Activated CD8-positive, alpha-beta T cell treated with anti-CD3 and anti-CD28 coated beads for 36 hours (primary cell): ENCODE data around the gene PHF5A. TPM values are rescaled to one million over a fixed set of nuclear protein-coding genes. Genes with fewer than 3 reads are reported as not detected.

ENCODE experiments used
- ATAC-seq: fragments of 200-7000 bp; cut with Tn5 transposase; one replicate; pipeline ENCODE4 v1.10.0; 2021; ENCODE audit warnings: mild to moderate bottlenecking, moderate library complexity
- CTCF ChIA-PET: fragments of 350-600 bp; sonication (Branson Sonifier 250); formaldehyde crosslinking; loops from one replicate; lab custom pipeline; 2021; ENCODE audit warnings: antibody characterized with exemption; lab: Charles Lee
- POLR2A ChIA-PET: fragments of 350-600 bp; sonication (Branson Sonifier 250); formaldehyde crosslinking; loops from one replicate; lab custom pipeline; 2021; ENCODE audit warnings: antibody characterized with exemption; lab: Charles Lee
- DNase-seq: peaks from one replicate; pipeline ENCODE4 v3.0.0-alpha.2; 2020
- H3K27ac Mint-ChIP-seq: one replicate; pipeline ENCODE4 v1.8.0; 2021; ENCODE audit warnings: mild to moderate bottlenecking, mixed read lengths
- H3K27me3 Mint-ChIP-seq: one replicate; pipeline ENCODE4 v1.8.0; 2021; ENCODE audit warnings: mixed read lengths
- H3K36me3 Mint-ChIP-seq: one replicate; pipeline ENCODE4 v1.8.0; 2021; ENCODE audit warnings: low read depth, mixed read lengths
- H3K4me1 Mint-ChIP-seq: one replicate; pipeline ENCODE4 v1.8.0; 2021; ENCODE audit warnings: low read depth, mixed read lengths
- H3K4me3 Mint-ChIP-seq: one replicate; pipeline ENCODE4 v1.8.0; 2021; ENCODE audit warnings: mild to moderate bottlenecking, moderate library complexity, mixed read lengths
- H3K9me3 Mint-ChIP-seq: one replicate; pipeline ENCODE4 v1.8.0; 2021; ENCODE audit warnings: mixed read lengths
- CTCF ChIP-seq: fragments of 200-600 bp; IDR thresholded peaks from one replicate; pipeline ENCODE4 v1.8.0; 2022; ENCODE audit warnings: antibody characterized with exemption, mild to moderate bottlenecking
- intact Hi-C: fragments of 100-400 bp; cut with micrococcal nuclease; formaldehyde crosslinking; loops from one replicate; pipeline ENCODE4 v1.10.0; 2022
- total RNA-seq, 2 experiments: library from RNA; stranded (reverse); gene quantifications; one replicate each; pipeline ENCODE4 v1.2.3, GENCODE V29; 2021

PHF5A gene
- total RNA-seq, 2 experiments from 2014 or later: 65.2 to 70.4 TPM

- no peak for TF ChIP-seq CTCF
- Mint-ChIP-seq H3K4me3 (no peak overlapping the region), H3K27me3 (no peaks in the 10 kb centered on the region), H3K4me1 (peaks cover 7% of the 10 kb centered on the region), H3K27ac (no peak overlapping the region), H3K36me3 (peaks cover 11% of the 10 kb centered on the region), H3K9me3 (no peaks in the 10 kb centered on the region)
- ATAC-seq: no peak
- no peak for DNase-seq
- ChIA-PET CTCF (interaction anchor here (1.3 to 1.5 kb wide), 2 partner anchors 13 to 110 kb away, joined by 3 to 6 read pairs; no protein-coding TSS in a partner anchor), POLR2A (no interaction called here)
- intact Hi-C loops: no loop called here
Observed at GRCh38 chr22:41513391-41513790, 44.9 kb upstream of the PHF5A start.

DNA sequence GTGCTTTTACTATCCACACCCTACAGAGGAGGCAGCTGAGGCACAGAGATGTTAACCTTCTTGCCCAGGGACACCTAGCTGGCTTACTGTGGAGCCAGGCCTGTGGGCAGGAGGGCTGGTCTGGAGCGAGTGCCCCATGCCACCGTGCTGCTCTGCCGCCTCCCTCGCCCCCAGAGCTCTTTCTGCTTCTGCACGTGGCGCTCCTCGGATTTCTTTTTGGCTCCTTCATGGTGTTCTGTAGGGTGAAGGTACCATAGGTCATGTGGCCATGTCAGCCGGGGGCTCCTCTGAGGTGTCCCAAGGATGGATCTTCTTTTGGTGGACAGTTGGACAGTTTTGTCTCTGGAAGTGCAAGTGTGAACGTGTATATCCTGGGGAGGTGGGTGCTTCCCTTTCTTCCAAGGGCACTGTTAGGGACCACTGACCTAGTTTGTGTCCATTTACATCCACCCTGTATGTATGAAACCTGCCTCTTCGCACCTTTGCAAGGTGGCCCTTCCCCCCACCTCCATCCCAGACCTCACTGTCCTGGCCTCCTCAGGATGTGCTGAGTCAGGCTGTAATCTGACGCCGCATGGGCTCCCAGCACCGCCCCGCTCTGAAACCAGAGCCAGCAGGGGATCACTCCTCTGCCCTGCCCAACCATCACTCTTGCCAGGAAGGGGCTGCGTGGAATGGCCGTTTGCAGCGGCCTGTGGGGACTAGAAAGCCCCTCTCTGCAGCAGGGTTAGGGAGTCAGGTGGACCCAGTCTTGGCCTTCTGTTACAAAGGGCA lies 44.1 kb upstream of the PHF5A start:
- intact Hi-C loops: no loop called here
- DNase-seq (no peak), ATAC-seq (no peak)
- Mint-ChIP-seq H3K4me1 (peaks cover 7% of the 10 kb centered on the region), H3K9me3 (no peaks in the 10 kb centered on the region), H3K4me3 (no peak overlapping the region), H3K27me3 (no peaks in the 10 kb centered on the region), H3K36me3 (peaks cover 11% of the 10 kb centered on the region), H3K27ac (peak overlapping the region; percentile 30)
- no peak for TF ChIP-seq CTCF
- POLR2A ChIA-PET: interaction anchor here (0.8 to 0.9 kb wide), 2 partner anchors 67 to 226 kb away, joined by 3 read pairs; no protein-coding TSS in a partner anchor
- CTCF ChIA-PET: interaction anchor here (1.3 kb wide), 1 partner anchor 12 kb away, joined by 3 read pairs; no protein-coding TSS in a partner anchor

GRCh38 chr22:41511521-41511968 lies 43.1 kb upstream of the PHF5A start:
- ChIA-PET CTCF (no interaction called here), POLR2A (interaction anchor here (0.8 to 1.1 kb wide), 3 partner anchors 26 to 227 kb away, joined by 3 read pairs; no protein-coding TSS in a partner anchor)
- Mint-ChIP-seq H3K4me1 (no peaks in the 10 kb centered on the region), H3K4me3 (no peak overlapping the region), H3K9me3 (no peaks in the 10 kb centered on the region), H3K36me3 (peaks cover 9% of the 10 kb centered on the region), H3K27me3 (no peaks in the 10 kb centered on the region), H3K27ac (no peak overlapping the region)
- DNase-seq: no peak
- ATAC-seq: no peak
- intact Hi-C loops: no loop called here
- no peak for TF ChIP-seq CTCF

GRCh38 chr22:41508770-41509170 lies 40.3 kb upstream of the PHF5A start:
- intact Hi-C loops: no loop called here
- ATAC-seq (no peak), DNase-seq (no peak)
- TF ChIP-seq CTCF: no peak
- H3K4me3 Mint-ChIP-seq: no peak overlapping the region
- no peaks in the 10 kb centered on the region for H3K9me3 Mint-ChIP-seq
- ChIA-PET POLR2A (interaction anchor here (0.7 kb wide), 1 partner anchor 122 kb away, joined by 3 read pairs; no protein-coding TSS in a partner anchor), CTCF (interaction anchor here (0.6 to 1.8 kb wide), 3 partner anchors 9 to 18 kb away, joined by 3 to 6 read pairs (median 3); no protein-coding TSS in a partner anchor)
- no peaks in the 10 kb centered on the region for H3K27me3 Mint-ChIP-seq
- H3K4me1 Mint-ChIP-seq: no peaks in the 10 kb centered on the region
- H3K27ac Mint-ChIP-seq: no peak overlapping the region
- peaks cover 11% of the 10 kb centered on the region for H3K36me3 Mint-ChIP-seq
